HG03097 (cell line): ENCODE measurements around the gene PIP5K1B.
"Not testable (repeated sequence)": the region's sequence is repeated elsewhere in the genome, so short reads cannot be mapped to it uniquely, and the experiment has no call there.

ENCODE experiments used
- ATAC-seq: cut with Tn5 transposase; IDR thresholded peaks from one replicate; pipeline ENCODE4 v1.9.1; 2021; ENCODE audit not compliant: unreplicated experiment, low FRiP score

Gene PIP5K1B

DNA sequence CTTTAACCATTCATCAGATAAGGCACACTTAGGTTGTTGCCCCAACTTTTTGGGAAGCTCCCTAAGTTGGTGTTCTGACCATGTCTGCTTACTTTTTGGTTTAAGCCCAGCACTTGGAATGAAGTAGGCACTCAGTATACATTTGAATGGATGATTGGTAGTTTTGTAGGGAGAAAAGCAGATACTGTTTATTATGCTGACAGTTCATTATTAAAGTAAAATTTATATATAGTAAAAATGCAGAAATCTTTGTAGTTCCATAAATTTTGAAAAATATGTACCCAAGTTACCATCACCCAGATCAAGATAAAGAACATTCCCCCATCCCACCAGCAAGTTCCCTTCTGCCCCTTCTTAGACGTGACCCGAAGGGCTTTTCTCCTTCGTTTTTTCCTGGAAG is 273.5 kb downstream of the PIP5K1B start:
- no peak for ATAC-seq

DNA sequence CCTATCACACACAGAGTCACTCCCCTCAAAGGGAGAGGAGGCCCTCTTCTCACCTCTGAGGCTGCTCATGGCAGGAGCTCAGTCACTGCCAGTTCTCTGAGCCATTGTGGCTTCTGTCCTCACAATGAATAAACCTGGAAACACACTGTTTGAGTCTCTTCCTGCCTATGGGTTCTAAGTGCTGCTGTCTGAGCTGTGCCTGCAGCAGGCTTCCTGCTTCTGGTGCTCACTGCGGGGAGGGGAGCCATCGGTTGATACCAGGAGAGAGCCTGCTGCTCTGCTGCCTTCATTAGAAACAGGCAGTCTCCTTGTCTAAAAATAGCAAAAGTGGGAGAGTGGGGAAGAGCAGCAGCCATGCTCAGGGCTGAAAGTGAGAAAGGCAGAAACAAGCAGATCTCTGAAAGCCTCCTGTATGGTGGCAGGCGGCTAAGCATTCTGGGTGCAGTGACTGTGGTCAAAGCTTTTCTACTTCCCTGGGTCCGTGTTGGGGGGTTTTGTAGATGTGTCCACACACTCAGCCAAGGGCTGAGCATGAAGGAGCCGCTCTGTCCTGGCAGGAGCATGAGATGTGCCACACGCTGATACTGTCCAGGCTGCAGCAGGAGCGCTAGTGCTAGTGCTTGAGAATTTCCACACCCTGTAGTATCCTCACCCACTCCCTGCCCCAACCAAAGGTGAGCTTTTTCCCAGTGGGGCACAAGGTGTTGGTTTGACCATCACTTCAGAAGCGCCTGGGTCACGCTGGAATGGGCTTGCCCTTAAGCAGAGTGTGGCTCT is 274.7 kb downstream of the PIP5K1B start:
- ATAC-seq = peak; percentile 30

DNA sequence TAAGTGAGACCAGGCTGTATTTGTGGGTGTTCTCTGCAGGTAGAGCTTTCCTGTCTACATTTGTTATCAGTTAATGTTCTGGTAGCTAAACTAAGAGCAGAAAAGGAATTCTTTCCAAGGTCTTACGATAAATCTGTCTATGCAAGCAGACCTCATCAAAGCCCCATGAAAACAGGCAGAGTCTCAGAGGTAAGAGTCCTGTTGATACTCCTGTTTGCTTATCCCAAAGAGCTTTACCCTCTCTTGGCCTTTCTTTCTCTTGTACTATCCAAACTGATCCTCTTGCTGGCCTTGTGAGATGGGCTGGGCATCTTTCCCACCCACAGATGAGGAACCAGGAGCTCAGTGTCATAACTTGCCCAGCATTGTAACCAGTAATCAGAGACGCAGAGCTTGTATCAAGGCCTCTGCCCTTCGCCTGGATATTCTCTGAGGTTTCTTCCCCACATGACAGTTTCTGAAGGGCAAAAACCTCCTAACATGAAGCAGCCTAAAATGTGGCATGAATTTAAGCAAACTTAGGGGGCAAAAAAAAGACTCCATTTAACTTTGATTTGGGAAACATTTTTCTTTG is 275.4 kb downstream of the PIP5K1B start:
- no peak for ATAC-seq

DNA sequence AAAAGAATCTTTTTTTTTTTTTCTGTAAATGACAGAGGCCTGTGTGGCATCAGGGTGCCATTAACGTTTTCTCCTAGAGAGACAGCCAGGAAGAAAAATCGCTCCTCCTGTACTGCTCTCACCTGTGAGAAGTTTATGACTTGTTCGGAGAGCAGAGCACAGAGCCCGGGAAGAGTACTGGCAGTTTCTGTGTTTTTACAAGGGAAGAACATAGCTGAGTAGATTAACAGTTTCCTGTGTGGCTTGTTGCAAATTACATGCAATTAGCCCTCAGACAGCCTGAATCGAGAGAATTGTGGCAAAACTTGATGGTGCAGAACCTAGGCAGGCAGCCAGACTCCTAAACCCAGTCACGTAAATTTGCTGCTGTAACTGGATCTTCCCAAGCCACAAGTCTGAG is 276.7 kb downstream of the PIP5K1B start:
- ATAC-seq = peak; percentile 51

DNA sequence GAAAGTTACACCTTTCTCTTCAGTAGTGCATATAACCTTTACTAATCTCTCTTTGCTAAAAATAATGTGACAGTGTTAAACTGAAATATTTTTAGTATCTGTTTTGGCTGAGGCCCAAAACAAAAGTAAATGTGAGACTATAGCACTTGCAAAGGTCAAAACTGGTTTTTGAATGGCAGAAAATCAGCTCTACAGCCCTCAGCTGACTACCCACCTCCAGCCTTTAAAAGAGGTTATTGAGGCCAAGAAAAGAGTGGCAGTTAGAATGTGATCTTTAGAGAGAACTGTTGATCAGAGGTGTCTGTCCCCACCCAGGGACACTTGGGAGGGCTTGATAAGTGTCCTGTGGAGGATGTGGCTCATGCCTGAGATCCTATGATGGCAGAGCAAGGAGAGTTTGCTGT is 278.0 kb downstream of the PIP5K1B start:
- no peak for ATAC-seq

DNA sequence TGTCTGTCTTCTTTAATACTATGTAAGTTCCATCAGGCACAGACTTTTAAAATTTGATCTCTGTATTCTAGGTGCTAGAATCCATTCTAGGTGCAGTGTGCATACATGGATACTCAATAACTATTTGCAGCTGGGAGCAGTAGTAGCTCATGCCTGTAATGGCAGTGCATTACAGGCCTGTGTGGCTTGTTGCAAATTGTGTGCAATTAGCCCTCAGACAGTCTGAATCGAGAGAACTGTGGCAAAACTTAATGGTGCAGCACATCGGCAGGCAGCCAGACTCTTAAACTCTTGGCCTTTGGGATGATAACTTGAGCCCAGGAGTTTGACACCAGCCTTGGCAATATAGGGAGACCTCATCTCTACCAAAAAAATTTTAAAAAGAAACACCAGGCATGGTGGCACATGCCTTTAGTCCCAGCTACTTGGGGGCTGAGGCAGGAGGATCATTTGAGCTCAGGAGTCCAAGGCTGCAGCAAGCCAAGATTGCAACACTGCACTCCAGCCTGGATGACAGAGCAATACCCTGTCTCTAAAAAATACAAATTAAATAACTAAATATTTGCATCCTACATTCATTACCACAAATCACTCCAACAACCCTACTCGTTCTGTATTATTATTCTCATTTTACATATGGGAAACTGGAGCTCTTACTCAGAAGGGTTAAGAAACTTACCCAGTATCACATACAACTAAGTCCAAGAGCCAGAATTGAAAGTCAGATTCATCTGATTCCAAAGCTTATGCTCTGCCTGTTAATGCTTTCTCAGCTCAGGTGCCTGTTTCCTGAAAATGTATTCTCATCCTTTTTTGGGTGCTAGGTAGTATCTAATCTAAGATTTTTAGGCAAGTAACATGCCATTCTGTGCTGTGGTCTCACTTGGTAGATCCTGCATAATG is 278.7 kb downstream of the PIP5K1B start:
- no peak for ATAC-seq

DNA sequence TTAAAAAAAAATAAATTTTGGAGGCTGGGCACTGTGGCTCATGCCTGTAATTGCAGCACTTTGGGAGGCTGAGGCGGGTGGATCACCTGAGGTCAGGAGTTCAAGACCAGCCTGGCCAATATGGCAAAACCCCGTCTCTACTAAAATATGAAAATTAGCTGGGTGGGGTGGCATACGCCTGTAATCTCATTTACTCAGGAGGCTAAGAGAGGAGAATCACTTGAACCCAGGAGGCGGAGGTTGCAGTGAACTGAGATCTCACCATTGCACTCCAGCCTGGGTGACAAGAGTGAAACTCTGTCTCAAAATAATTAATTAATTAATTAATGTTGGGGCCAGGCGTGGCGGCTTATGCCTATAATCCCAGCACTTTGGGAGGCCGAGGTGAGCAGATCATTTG is 281.9 kb downstream of the PIP5K1B start:
- not testable (repeated sequence) for ATAC-seq

DNA sequence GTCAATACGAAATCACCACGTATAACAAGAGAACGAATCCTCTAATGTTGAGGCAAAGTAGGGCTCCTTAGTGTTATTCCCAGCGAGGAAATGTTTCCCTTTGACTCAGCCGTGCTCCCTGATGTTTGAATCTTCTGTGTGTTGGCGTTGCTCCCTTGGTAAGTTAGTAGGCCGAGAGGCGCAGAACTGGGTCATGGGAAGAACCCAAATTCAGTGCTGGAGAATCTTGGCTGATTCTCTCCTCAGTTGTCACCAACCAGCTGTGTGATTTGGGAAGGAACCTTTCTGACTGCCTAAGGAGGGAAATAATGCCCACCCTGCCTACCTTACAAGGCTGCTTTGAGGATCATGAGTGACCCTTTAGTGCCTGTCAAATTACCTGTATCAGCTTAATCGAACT is 286.4 kb downstream of the PIP5K1B start:
- no peak for ATAC-seq

DNA sequence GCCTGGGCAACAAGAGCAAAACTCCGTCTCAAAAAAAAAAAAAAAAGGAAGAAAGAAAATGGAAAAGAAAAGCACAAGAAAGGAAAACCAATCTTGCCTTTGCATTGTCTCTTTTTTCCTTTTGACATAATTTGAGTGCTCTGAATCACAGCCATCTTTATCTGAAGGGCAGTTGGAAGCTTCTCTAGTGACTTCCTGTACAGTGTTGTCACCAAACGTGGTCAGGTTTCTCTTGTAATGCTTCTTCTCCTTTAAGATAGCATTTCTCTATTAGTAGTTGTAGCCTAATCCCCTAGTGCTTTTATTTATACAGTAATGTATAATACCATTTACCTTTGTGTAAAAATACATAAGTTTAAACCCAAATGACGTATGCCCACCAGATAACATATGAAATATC is 290.7 kb downstream of the PIP5K1B start:
- ATAC-seq = no peak

DNA sequence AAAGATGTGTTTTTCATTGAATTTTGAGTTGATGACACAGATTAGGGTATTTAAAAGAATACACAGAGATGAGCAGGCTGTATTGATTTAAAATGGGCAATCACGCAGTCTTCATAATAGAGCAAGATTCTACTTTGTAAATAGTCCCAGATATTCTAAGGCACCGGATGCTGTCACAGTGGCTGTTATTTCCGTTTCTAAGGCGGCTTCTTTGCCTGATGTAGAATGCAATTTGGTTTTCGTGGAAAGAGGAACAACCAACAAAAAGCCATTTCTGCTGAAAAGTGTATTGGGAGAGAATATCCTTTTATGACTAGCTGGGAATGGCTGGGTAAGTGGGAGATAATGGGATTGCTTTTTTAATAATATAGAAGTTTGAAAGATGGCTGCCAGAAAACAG is 291.4 kb downstream of the PIP5K1B start:
- no peak for ATAC-seq

DNA sequence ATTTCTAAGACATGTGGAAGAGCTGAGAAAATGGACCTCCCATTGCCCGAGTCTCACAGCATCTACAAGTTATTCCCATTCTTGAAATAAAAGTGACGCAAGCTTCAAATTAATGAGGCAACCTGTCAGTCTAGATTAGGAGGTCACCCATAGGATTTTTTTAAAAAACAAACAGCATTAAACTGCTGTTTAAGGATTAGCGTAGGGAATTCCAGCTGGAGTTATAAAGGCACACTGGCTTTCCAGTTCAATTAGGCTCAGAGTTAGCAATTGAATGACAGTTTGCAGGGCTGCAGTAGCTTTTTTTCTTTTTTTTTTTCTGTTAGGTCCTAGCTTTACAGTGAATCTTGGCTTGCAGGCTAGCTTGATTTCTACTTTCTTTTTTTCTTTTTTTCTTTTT is 292.6 kb downstream of the PIP5K1B start:
- no peak for ATAC-seq

DNA sequence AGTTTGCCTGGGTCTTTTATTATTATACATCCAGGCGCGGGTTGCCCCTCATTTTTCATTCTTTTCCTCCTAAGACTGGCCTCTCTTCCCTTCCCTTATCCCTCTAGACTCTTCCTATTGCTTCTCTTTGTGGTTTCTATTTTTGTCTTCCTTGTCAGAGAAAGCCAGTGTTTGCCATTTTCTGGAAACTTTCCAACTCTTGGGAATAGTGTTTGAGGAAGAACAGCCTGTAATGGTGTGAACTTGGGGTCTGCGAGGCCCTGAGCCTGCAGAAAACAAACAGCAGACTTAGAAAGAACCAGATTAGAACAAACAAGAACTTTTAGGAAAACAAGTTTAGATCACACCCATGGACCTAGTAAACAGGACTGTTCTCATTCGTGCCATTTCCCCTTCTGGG is 293.3 kb downstream of the PIP5K1B start:
- ATAC-seq = no peak

DNA sequence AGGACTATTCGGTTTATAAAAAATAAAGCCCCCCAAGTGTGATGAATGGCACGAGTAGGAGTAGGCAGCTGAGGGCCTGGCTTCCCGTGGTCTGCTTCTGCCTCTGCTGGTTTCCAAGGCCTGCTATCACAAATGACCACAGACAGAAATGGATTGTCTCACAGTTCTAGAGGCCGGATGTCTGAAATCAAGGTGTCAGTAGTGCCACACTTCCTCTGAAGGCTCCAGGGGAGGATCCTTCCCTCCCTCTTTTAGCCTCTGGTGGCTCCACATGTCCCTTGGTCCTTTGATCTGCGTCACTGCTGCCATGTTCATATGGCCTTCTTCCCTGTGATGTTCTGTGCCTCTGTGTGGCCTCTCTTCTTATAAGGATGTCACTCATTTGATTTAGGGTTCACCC is 293.8 kb downstream of the PIP5K1B start:
- no peak for ATAC-seq

DNA sequence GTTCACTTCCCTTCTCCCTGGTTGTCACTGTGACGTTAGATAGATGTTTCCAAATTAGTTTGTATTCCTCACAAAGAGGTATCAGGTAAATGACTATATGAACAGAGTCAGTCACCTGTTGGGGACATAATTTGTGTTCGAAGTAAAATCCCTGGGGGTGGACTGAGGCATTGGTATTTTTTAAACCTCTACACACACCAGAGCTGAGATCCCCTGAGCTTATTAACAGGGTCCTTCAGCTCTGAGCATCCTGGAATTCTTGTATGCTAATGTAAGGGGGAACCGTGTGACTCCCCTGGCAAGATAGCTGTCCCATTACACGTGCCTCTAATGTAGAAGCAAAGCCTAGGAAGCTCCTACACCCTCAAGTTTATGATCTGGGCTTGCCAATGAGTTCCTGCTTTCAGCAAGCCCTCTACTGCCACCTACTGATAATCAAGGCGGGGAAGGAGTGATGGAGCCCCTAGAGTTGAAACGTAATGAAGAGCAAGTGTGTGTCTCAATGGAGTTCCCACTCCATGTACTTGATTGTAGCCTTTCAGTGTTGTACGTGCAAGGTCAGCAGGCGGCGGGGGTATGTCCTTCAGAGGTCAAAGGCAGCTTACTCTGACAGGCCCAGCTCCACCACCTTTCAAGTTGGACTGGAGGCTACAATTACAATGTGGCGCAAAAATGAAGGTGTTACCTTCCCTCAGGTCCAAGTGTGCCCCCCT is 294.5 kb downstream of the PIP5K1B start:
- ATAC-seq = peak; percentile 84

DNA sequence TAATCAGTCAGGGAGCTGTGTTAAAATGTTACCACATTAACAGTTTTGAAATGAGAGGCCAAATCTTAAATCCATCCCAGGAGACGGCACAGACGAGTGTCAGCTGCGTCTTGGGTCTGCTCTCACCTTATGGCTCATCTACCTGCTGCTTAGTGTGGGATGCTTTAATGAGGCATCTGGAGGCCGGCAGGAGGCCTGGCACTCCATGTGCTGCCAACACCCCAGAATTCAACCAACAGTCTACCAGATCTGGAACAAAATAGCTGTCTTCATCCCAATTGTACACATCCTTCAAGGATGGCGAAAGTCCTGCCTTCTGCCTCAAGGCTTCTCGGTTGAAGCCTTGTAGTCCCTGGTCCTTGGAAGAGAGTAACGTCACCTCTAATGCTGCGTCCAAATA is 296.9 kb downstream of the PIP5K1B start:
- no peak for ATAC-seq

DNA sequence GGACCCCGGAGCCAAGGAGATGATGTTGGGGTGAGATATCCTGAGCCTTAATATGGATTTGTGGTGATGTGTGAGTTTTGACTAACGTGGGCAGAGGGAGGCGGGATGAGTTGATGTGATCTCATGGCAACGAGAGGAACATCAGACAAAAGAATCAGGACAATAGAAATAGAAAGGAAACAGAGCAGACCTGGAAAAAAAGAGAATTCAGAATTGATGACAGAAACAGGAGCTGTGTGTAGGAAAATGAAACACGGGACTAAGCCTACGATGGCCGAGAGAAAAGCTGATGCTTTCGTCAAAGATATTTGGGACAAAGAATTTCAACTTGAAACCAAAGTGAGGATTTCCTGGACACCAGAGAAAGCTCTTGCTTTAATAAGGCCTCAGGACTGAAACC is 298.0 kb downstream of the PIP5K1B start:
- ATAC-seq = no peak

DNA sequence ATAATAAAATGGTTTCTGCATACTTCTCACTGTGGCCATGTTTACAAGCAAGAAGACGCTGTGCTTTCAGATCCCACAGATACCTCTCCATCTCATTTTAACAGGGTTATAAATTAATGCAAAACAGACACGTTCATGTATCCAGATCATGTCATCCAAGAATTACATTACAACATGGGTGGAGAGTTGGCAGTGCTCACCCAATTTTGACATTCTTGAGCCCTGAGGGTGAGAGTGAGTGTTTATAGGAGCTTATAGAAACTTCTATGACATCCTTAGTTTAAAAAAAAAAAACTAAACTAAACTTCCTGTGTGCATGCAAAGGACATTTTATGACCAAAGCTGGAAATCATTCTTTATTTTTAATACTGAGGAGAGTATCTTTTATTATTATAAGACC is 299.8 kb downstream of the PIP5K1B start:
- ATAC-seq = no peak

DNA sequence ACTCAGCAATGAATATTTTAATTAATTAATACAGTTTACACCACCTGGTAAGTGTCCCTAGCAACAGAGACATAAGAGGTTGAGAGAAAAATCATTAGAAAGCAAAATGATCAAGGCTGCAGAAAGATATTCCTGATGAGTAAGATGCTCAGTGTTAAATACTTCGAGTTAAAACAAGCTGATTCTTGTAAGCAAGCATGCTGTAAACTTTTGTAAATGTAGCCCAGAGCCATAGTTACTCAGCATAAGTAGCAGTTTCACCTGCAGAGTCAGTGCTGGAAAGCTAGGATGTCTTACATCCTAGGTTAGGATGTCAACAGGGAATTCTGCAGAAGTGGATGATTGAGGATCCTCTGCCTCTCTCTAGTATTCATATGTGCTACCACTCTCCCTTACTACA is 304.7 kb downstream of the PIP5K1B start:
- ATAC-seq = no peak

DNA sequence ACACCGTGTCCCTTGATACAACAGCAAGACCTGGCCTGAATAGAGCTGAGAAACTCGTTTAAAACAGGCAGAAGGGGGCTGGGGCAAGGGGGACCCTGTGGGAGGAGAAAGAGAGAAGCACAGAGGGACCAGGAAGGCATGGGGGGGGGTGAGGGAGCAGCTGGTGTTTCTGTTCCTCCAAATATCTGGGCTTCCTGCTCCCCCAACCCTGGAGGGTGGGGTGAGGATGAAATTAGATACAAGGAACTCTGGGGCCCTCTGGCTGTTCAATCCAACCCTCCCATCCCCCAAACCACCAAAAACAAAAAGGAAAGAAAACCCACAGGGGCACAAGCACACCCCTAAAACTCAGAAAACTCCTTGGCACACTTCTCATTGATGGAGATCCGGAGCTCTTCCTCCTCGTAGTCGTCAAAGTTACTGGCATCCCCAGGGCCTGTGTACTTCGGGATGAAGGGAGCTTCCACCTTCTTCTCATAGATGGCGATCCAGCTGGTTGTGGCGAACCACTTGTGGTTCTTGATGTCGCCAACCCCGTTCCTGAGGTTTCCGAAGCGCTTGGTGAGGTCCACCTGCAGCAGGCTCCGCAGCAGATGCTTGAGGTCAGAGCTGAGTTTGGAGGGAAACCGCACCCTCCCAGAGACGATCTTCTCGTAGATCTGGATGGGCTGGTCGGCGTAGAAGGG is 307.8 kb downstream of the PIP5K1B start:
- no peak for ATAC-seq

DNA sequence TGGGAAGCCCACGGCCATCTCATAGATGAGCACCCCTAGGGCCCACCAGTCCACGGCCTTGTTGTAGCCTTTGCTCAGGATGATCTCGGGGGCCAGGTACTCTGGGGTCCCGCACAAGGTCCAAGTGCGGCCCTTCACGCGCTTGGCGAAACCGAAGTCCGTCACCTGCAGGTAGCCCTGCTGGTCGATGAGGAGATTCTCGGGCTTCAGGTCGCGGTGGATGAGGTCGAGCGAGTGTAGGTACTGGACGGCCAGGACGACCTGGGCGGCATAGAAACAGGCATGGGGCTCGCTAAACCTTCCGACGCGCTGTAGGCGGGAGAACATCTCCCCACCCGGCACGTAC is 308.3 kb downstream of the PIP5K1B start:
- ATAC-seq = no peak
